Spleen (tissue), 11 donors: ENCODE results near the gene KCNH3. TPM values are rescaled to one million over a fixed set of nuclear protein-coding genes. Genes with fewer than 3 reads are reported as not detected.
A peak's percentile ranks its signal among the peaks of the same experiment; 100 is the strongest.

Source experiments
- DNase-seq: peaks from one replicate; pipeline ENCODE4 v3.0.0-alpha.2; 2020
- H3K27ac ChIP-seq, 8 donors: fragments of 200-600 bp; sonication (generic) in 7 of 8; 1 replicate in 4 of 8; 2 replicates in 4 of 8; pipeline versions ENCODE4 v1.5.0 to v1.8.0; 2016 to 2021; ENCODE audit warnings: inconsistent platforms in 4 of 8, mild to moderate bottlenecking in 4 of 8, moderate library complexity in 1 of 8
- H3K27me3 ChIP-seq, 7 donors: fragments of 200-600 bp; sonication (generic) in 6 of 7; replicated peaks in 1 of 7; 1 replicate in 4 of 7; 2 replicates in 3 of 7; pipeline versions ENCODE4 v1.5.0 to v1.8.0; 2016 to 2021; ENCODE audit warnings: inconsistent platforms in 3 of 7, mild to moderate bottlenecking in 1 of 7
- H3K36me3 ChIP-seq, 6 donors: fragments of 200-600 bp; sonication (generic) in 5 of 6; 1 replicate in 4 of 6; 2 replicates in 2 of 6; pipeline versions ENCODE4 v1.5.0 to v1.8.0; 2016 to 2021; ENCODE audit warnings: inconsistent platforms in 2 of 6
- H3K4me1 ChIP-seq, 6 donors: fragments of 200-600 bp; sonication (generic) in 5 of 6; 1 replicate in 3 of 6; 2 replicates in 3 of 6; pipeline versions ENCODE4 v1.5.0 to v1.8.0; 2016 to 2021; ENCODE audit warnings: inconsistent platforms in 3 of 6
- H3K4me3 ChIP-seq, 8 donors: fragments of 200-600 bp; sonication (generic) in 7 of 8; 1 replicate in 4 of 8; 2 replicates in 4 of 8; pipeline versions ENCODE4 v1.5.0 to v1.8.0; 2016 to 2021; ENCODE audit warnings: inconsistent platforms in 4 of 8, mild to moderate bottlenecking in 4 of 8, moderate library complexity in 2 of 8
- H3K9me3 ChIP-seq, 8 donors: fragments of 200-600 bp; sonication (generic) in 7 of 8; 1 replicate in 4 of 8; 2 replicates in 4 of 8; pipeline versions ENCODE4 v1.5.0 to v1.8.0; 2016 to 2021; ENCODE audit warnings: inconsistent platforms in 4 of 8
- POLR2A ChIP-seq, 3 donors: fragments of 450-650 bp; IDR thresholded peaks; one replicate each; pipeline ENCODE4 v1.5.1; 2017; ENCODE audit warnings: antibody characterized with exemption in 3 of 3, mild to moderate bottlenecking in 1 of 3
- POLR2AphosphoS5 ChIP-seq, 3 donors: sonication (generic); formaldehyde crosslinking; IDR thresholded peaks; one replicate each; pipeline ENCODE4 v1.5.1; 2017; ENCODE audit warnings: antibody characterized with exemption in 3 of 3
- WGBS, 5 donors: extraction: QIAGEN DNeasy Blood & Tissue Kit in 3 of 5; methylation state at CpG; one replicate each; pipeline versions ENCODE4 v1.1.5 to v1.1.7; 2013 to 2018; 5-methylcytosine and 5-hydroxymethylcytosine counted together
- intact Hi-C: fragments of 100-400 bp; cut with DNase I; formaldehyde crosslinking; loops from one replicate; pipeline ENCODE4 v1.15.0; 2023; ENCODE audit warnings: low total_unique reads
- polyA plus RNA-seq, 3 donors: library from polyadenylated mRNA; stranded (reverse); fragments of 200-250 nt; gene quantifications; one replicate each; pipeline ENCODE4 v1.2.1, GENCODE V29; 2013
- total RNA-seq, 7 donors: library from RNA; depleted of rRNA in 3 of 7; stranded (reverse); fragments of >200 nt in 3 of 7; fragmentation: NEBNext Ultra II Directional in 4 of 7; extraction: Animal tissue kit (Norgen Biotek cat#: 25700) in 4 of 7; gene quantifications; one replicate each; pipeline versions ENCODE4 v1.1.0 to v1.2.1, GENCODE V29; 2016 to 2021
- TF ChIP-seq, protein P1 (sequence below), 11 experiments: fragments of 200-600 bp in 7 of 11; fragments of 450-650 bp in 4 of 11; sonication (generic) in 4 of 11; IDR thresholded peaks in 8 of 11; conservative IDR thresholded peaks in 3 of 11; 1 replicate in 7 of 11; 2 replicates in 4 of 11; pipeline versions ENCODE4 v1.4.0 to v1.8.0; 2016 to 2021; ENCODE audit warnings: antibody characterized with exemption in 11 of 11, inconsistent platforms in 4 of 11, mild to moderate bottlenecking in 1 of 11
- donor health status: healthy with polysubstance abuse.
- donor health status: DM: no; HTN: no; CAD: no; lungs with moderate emphysema.
- donor health status: DM: no; HTN: no; CAD: no.
- donor health status: Bipolar disorder and iron deficiency.
- donor health status: healthy.
- donor health status: DM: no; HTN: no; CAD: no.
- donor health status: DM: yes; HTN: yes; CAD: no.

Gene KCNH3
- total and polyA plus RNA-seq, 10 donors = 0.33 to 2.9 (median 0.85) TPM

- H3K9me3 ChIP-seq = no peaks in the 10 kb centered on the region
- H3K27me3 ChIP-seq = no peaks in the 10 kb centered on the region
- peak overlapping the region in 1 of 8 donors; percentile 41 for H3K27ac ChIP-seq
- H3K4me1 ChIP-seq = peaks cover 0 to 44% (median 13%) of the 10 kb centered on the region in 6 donors
- H3K4me3 ChIP-seq = no peak overlapping the region
- WGBS, 5 donors = 75 to 84% (median 78%) methylated on average over 7 of the region's 7 CpGs
- no peak for TF ChIP-seq POLR2AphosphoS5 (IDR thresholded peaks at IDR 0.05)
- TF ChIP-seq, protein P1, sequence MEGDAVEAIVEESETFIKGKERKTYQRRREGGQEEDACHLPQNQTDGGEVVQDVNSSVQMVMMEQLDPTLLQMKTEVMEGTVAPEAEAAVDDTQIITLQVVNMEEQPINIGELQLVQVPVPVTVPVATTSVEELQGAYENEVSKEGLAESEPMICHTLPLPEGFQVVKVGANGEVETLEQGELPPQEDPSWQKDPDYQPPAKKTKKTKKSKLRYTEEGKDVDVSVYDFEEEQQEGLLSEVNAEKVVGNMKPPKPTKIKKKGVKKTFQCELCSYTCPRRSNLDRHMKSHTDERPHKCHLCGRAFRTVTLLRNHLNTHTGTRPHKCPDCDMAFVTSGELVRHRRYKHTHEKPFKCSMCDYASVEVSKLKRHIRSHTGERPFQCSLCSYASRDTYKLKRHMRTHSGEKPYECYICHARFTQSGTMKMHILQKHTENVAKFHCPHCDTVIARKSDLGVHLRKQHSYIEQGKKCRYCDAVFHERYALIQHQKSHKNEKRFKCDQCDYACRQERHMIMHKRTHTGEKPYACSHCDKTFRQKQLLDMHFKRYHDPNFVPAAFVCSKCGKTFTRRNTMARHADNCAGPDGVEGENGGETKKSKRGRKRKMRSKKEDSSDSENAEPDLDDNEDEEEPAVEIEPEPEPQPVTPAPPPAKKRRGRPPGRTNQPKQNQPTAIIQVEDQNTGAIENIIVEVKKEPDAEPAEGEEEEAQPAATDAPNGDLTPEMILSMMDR (IDR thresholded peaks at IDR 0.05 in 8 of 11, conservative IDR thresholded peaks at IDR 0.05 in 3 of 11) = no peak
- no peak for TF ChIP-seq POLR2A (IDR thresholded peaks at IDR 0.05)
- DNase-seq = no peak
- peaks cover 0 to 43% (median 0%) of the 10 kb centered on the region in 6 donors for H3K36me3 ChIP-seq
- intact Hi-C loops = no loop called here
Observed at GRCh38 chr12:49584591-49584990, 45.8 kb downstream of the KCNH3 start.

DNA sequence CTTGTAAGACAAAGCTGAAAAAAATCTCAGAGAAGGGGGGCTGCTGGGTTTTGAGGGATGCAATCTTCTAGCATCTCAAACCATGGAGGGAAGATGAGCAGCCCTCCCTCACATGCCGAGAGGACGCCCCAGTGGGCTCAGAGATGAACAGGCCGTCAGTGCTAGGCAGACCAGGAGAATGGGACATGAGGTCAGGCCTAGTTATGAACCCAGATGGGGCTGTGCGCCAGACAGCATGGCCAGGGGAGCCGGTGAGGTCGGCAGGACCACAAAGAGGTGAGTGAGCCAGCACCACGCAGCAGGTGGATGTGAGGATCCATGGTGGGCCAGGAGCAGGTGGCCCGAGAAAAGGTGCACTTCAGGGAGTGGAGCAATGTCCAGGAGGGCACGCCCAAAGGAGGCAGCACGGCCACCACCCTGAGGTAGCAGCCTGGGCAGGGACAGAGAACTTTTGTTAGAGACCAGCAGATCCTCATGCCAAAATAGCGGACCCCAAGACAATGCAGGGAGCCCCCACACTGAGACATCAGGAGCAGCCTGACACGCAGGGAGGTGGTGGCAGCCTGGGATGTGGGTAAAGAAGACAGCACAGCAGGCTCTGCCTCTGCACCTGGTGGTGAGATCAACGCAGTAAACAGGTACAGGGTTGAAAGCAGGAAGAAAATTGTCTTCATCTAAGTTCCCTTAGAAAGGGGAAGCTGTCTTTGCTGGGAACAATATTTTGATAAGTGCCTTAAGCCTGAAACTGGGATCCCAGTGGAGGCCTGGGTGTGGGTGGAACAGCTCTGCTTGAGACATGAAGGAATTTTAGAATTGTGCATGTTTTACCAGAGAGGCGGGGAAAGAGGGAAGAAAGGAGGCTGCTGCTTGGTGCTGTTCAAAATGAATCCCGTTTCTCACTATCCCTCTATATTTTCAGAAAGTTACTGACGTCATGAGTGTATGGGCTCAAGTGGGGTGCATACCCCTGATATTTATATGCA lies 46.9 kb downstream of the KCNH3 start:
- Histone ChIP-seq H3K27ac (peak overlapping the region in 1 of 8 donors; percentile 3), H3K9me3 (peaks cover 0 to 2% (median under 1%) of the 10 kb centered on the region in 8 donors), H3K27me3 (no peaks in the 10 kb centered on the region), H3K36me3 (peaks cover 0 to 43% (median 0%) of the 10 kb centered on the region in 6 donors), H3K4me1 (peaks cover 0 to 36% (median 7%) of the 10 kb centered on the region in 6 donors), H3K4me3 (no peak overlapping the region)
- TF ChIP-seq POLR2AphosphoS5 (IDR thresholded peaks at IDR 0.05) (no peak), POLR2A (IDR thresholded peaks at IDR 0.05) (no peak)
- TF ChIP-seq, protein P1 (IDR thresholded peaks at IDR 0.05 in 8 of 11, conservative IDR thresholded peaks at IDR 0.05 in 3 of 11) = no peak
- no peak for DNase-seq
- intact Hi-C loops = no loop called here
- 85 to 92% (median 85%) methylated on average over 14 to 16 of the region's 16 CpGs for WGBS, 5 donors

DNA sequence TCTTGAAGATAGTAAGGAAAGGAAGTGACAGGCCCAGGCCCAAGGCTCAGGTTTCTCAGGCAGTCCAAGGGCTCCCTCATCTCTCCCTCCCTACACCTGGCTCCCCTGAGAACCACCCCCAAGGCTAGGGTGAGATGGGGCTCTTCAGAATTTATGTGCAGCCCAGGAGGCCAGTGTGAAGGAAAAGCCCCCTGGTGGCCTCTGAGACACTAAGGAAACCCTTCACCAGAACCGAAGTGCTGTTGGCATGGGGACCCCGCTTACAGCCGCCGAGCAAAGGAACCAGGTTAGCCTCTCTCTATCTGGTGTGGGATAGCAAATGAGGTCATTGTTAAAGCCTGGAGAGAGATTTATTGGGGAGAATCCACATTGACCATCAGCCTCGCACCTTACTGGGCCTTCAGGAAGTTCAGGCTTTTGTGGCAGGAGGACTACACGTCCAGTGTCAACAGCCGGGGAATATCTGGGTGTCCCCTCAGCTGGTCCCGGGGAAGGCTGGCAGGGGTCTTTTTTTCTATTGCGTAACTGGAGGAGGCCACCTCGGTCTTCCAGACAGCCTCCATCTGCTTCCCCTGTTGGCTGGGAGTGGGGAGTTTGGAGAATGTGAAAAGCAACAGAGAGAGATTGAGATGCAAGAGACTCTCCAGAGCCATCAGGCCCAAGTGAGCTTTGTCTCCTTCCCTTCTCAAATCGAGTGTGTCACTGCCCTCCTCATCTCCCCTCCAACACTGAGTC lies 48.5 kb downstream of the KCNH3 start:
- WGBS, 5 donors = 85 to 93% (median 87%) methylated on average over 11 of the region's 11 CpGs
- no peak overlapping the region for H3K27ac ChIP-seq
- peaks cover 0 to 51% (median 0%) of the 10 kb centered on the region in 6 donors for H3K36me3 ChIP-seq
- no peak for DNase-seq
- TF ChIP-seq POLR2AphosphoS5 (IDR thresholded peaks at IDR 0.05) = no peak
- TF ChIP-seq, protein P1 (IDR thresholded peaks at IDR 0.05 in 8 of 11, conservative IDR thresholded peaks at IDR 0.05 in 3 of 11) = no peak
- TF ChIP-seq POLR2A (IDR thresholded peaks at IDR 0.05) = no peak
- H3K27me3 ChIP-seq = no peaks in the 10 kb centered on the region
- intact Hi-C loops = no loop called here
- H3K9me3 ChIP-seq = peaks cover 0 to 11% (median 8%) of the 10 kb centered on the region in 8 donors
- peaks cover 0 to 27% (median 5%) of the 10 kb centered on the region in 6 donors for H3K4me1 ChIP-seq
- no peak overlapping the region for H3K4me3 ChIP-seq
